Endothelial cell (in vitro differentiated cells): ENCODE measurements around the gene SCN1B. TPM values are rescaled to one million over a fixed set of nuclear protein-coding genes. Genes with fewer than 3 reads are reported as not detected.

Experiments
- DNase-seq: peaks from one replicate; pipeline ENCODE4 v3.0.0; 2021; ENCODE audit warnings: low spot score
- H3K27ac Mint-ChIP-seq: one replicate; pipeline ENCODE4 v1.8.0; 2021; ENCODE audit warnings: mixed read lengths, inconsistent platforms; ENCODE audit not compliant: unreplicated experiment
- H3K27me3 Mint-ChIP-seq: one replicate; pipeline ENCODE4 v1.8.0; 2021; ENCODE audit warnings: mild to moderate bottlenecking, moderate library complexity, mixed read lengths, inconsistent platforms; ENCODE audit not compliant: unreplicated experiment
- H3K36me3 Mint-ChIP-seq: one replicate; pipeline ENCODE4 v1.8.0; 2021; ENCODE audit warnings: mild to moderate bottlenecking, low read depth, mixed read lengths, inconsistent platforms; ENCODE audit not compliant: unreplicated experiment
- H3K4me1 Mint-ChIP-seq: one replicate; pipeline ENCODE4 v1.8.0; 2021; ENCODE audit warnings: mild to moderate bottlenecking, mixed read lengths, inconsistent platforms; ENCODE audit not compliant: unreplicated experiment
- H3K4me3 Mint-ChIP-seq: one replicate; pipeline ENCODE4 v1.8.0; 2021; ENCODE audit warnings: mild to moderate bottlenecking, mixed read lengths, inconsistent platforms; ENCODE audit not compliant: unreplicated experiment
- H3K9me3 Mint-ChIP-seq: one replicate; pipeline ENCODE4 v1.8.0; 2021; ENCODE audit warnings: mixed read lengths, inconsistent platforms; ENCODE audit not compliant: unreplicated experiment
- total RNA-seq: library from RNA; stranded (reverse); fragmentation: NEBNext Ultra II Directional; extraction: Animal tissue kit (Norgen Biotek cat#: 25700); gene quantifications from one replicate; pipeline ENCODE4 v1.2.1, GENCODE V29; 2021; ENCODE audit not compliant: unreplicated experiment
- TF ChIP-seq, protein P1 (sequence below): fragments of 200-600 bp; sonication (generic); IDR thresholded peaks from one replicate; pipeline ENCODE4 v1.5.0; 2021; ENCODE audit warnings: antibody characterized with exemption; ENCODE audit not compliant: unreplicated experiment

SCN1B gene
- total RNA-seq, 1 donor from 2014 or later = 0.62 TPM

DNA sequence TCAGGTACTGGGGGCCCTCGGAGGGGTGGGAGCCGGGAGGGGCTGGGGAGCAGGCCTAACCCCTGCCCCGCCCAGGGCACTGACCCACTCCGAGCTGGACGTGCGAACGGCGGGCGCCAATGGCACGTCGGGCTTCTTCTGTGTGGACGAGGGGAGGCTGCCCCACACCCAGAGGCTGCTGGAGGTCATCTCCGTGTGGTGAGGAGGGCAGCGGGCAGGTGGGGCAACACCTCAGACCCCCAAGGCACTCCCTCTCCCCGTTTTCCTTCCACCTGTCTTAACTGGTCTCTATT, 29.5 kb downstream of the SCN1B start:
- no peak overlapping the region for H3K4me3 Mint-ChIP-seq
- peaks cover 1% of the 10 kb centered on the region for H3K27me3 Mint-ChIP-seq
- no peaks in the 10 kb centered on the region for H3K36me3 Mint-ChIP-seq
- DNase-seq = no peak
- TF ChIP-seq, protein P1, sequence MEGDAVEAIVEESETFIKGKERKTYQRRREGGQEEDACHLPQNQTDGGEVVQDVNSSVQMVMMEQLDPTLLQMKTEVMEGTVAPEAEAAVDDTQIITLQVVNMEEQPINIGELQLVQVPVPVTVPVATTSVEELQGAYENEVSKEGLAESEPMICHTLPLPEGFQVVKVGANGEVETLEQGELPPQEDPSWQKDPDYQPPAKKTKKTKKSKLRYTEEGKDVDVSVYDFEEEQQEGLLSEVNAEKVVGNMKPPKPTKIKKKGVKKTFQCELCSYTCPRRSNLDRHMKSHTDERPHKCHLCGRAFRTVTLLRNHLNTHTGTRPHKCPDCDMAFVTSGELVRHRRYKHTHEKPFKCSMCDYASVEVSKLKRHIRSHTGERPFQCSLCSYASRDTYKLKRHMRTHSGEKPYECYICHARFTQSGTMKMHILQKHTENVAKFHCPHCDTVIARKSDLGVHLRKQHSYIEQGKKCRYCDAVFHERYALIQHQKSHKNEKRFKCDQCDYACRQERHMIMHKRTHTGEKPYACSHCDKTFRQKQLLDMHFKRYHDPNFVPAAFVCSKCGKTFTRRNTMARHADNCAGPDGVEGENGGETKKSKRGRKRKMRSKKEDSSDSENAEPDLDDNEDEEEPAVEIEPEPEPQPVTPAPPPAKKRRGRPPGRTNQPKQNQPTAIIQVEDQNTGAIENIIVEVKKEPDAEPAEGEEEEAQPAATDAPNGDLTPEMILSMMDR = no peak
- no peak overlapping the region for H3K27ac Mint-ChIP-seq
- peaks cover 3% of the 10 kb centered on the region for H3K4me1 Mint-ChIP-seq
- H3K9me3 Mint-ChIP-seq = no peaks in the 10 kb centered on the region

DNA sequence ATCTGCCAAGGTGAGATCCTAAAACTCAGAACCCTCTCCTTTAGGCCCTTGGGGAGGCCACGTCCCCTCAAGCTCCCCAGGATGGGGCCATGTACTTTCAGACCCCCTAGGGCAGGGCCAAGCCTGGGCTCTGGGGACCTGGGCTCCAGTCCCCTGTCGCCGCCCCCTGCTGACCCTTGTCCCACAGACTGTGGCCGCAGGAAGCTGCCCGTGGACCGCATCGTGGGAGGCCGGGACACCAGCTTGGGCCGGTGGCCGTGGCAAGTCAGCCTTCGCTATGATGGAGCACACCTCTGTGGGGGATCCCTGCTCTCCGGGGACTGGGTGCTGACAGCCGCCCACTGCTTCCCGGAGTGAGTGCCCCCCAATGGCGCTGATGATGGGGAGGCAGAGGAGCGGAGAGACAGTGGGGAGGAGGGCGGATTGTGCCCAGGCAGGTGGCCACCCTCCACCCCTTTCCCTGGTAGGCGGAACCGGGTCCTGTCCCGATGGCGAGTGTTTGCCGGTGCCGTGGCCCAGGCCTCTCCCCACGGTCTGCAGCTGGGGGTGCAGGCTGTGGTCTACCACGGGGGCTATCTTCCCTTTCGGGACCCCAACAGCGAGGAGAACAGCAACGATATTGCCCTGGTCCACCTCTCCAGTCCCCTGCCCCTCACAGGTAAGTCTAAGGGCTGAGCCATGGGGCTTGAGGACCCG, 30.0 kb downstream of the SCN1B start:
- Mint-ChIP-seq H3K4me3 (no peak overlapping the region), H3K36me3 (no peaks in the 10 kb centered on the region), H3K27ac (no peak overlapping the region), H3K9me3 (no peaks in the 10 kb centered on the region), H3K4me1 (peaks cover 3% of the 10 kb centered on the region), H3K27me3 (peaks cover 3% of the 10 kb centered on the region)
- DNase-seq = no peak
- TF ChIP-seq, protein P1 = no peak

DNA sequence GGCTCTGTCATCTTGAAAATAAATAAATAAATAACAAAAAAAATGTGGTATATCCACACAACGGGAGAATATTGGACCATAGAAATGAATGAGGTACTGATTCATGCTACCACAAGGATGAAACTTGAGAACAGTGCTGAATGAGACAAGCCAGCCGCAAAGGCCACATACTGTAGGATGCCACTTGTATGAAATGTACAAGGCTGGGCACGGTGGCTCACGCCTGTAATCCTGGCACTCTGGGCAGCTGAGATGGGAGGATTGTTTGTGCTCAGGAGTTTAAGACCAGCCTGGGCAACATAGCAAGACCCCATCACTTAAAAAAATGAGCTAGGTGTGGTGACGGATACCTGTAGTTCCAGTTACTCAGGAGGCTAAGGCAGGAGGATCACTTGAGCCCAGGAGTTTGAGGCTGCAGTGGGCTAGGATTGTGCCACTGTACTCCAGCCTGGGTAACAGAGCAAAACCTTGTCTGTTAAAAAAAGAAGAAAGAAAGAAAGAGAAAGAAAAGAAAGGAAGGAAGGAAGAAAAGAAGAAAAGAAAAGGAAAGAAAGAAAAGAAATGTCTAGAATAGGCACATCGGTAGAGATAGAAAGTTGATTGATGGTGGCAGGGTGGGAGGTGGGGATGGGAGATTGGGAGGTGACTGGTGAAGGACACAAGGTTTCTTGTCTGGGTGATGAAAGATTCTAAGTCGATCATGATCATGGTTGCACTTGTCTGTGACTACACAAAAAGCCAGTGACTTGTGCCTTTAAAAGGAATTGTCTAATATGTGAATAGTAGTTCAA, 31.5 kb downstream of the SCN1B start:
- DNase-seq = no peak
- TF ChIP-seq, protein P1 = no peak
- H3K27ac Mint-ChIP-seq = no peak overlapping the region
- H3K27me3 Mint-ChIP-seq = peaks cover 2% of the 10 kb centered on the region
- no peaks in the 10 kb centered on the region for H3K36me3 Mint-ChIP-seq
- H3K4me1 Mint-ChIP-seq = no peaks in the 10 kb centered on the region
- H3K4me3 Mint-ChIP-seq = no peak overlapping the region
- no peaks in the 10 kb centered on the region for H3K9me3 Mint-ChIP-seq

DNA sequence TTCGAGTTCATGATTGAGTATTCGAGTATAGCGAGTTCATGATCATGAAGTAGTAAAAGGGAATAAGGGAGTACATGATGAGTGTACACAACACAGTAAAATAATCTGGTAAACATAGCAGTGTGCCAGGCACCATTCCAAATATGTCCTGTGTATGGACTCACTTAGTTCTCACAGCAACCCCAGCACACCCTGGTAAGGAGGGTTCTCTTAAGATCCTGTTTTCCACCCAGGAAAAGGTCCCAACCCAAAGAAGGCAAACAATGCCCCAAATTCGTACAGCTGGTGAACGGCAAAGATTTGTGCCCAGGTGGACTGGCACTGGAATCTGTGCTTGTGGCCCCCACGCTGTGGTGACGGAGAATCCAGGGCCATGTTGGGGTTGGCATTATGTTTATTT, 32.7 kb downstream of the SCN1B start:
- no peak overlapping the region for H3K4me3 Mint-ChIP-seq
- no peak overlapping the region for H3K27ac Mint-ChIP-seq
- H3K27me3 Mint-ChIP-seq = peaks cover 5% of the 10 kb centered on the region
- H3K36me3 Mint-ChIP-seq = no peaks in the 10 kb centered on the region
- H3K9me3 Mint-ChIP-seq = no peaks in the 10 kb centered on the region
- no peaks in the 10 kb centered on the region for H3K4me1 Mint-ChIP-seq
- DNase-seq = no peak
- TF ChIP-seq, protein P1 = no peak
